ENCODE measurements around the gene YIF1A.

Gene YIF1A

GRCh38 chr11:66268244-66268951, 20.5 kb downstream of the YIF1A start, which contains the start of gene RAB1B (continued):
- TF ChIP-seq ZNF513 (tag by site-specific recombination; IDR thresholded peaks at IDR 0.05): no peak
- TF ChIP-seq, protein P1, sequence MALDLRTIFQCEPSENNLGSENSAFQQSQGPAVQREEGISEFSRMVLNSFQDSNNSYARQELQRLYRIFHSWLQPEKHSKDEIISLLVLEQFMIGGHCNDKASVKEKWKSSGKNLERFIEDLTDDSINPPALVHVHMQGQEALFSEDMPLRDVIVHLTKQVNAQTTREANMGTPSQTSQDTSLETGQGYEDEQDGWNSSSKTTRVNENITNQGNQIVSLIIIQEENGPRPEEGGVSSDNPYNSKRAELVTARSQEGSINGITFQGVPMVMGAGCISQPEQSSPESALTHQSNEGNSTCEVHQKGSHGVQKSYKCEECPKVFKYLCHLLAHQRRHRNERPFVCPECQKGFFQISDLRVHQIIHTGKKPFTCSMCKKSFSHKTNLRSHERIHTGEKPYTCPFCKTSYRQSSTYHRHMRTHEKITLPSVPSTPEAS (tag by site-specific recombination; IDR thresholded peaks at IDR 0.05): no peak
- TF ChIP-seq ZNF138 (tag by site-specific recombination; IDR thresholded peaks at IDR 0.05; ENCODE audit: borderline replicate concordance): no peak
- no peak for TF ChIP-seq ZNF529 (tag by site-specific recombination; IDR thresholded peaks at IDR 0.05; ENCODE audit: insufficient replicate concordance)
- TF ChIP-seq, protein P2, sequence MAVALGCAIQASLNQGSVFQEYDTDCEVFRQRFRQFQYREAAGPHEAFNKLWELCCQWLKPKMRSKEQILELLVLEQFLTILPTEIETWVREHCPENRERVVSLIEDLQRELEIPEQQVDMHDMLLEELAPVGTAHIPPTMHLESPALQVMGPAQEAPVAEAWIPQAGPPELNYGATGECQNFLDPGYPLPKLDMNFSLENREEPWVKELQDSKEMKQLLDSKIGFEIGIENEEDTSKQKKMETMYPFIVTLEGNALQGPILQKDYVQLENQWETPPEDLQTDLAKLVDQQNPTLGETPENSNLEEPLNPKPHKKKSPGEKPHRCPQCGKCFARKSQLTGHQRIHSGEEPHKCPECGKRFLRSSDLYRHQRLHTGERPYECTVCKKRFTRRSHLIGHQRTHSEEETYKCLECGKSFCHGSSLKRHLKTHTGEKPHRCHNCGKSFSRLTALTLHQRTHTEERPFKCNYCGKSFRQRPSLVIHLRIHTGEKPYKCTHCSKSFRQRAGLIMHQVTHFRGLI (tag by site-specific recombination; IDR thresholded peaks at IDR 0.05): peak; percentile 80; the same call in 1 of the 2 replicates
- TF ChIP-seq SP2 (tag by site-specific recombination; IDR thresholded peaks at IDR 0.05): peak; percentile 63
- TF ChIP-seq ZNF423 (tag by site-specific recombination; IDR thresholded peaks at IDR 0.05): no peak
- no peak for TF ChIP-seq ZNF148 (tag by site-specific recombination; IDR thresholded peaks at IDR 0.05; ENCODE audit: borderline replicate concordance)
- TF ChIP-seq REST (tag by site-specific recombination; IDR thresholded peaks at IDR 0.05): no peak
- peak; percentile 34; the same call in 1 of the 2 replicates for TF ChIP-seq KLF8 (tag by site-specific recombination; IDR thresholded peaks at IDR 0.05)
- TF ChIP-seq ZBTB49 (tag by site-specific recombination; IDR thresholded peaks at IDR 0.05; ENCODE audit: low read depth): no peak
- TF ChIP-seq BCL6B (tag by site-specific recombination; IDR thresholded peaks at IDR 0.05): no peak
- TF ChIP-seq ZNF510 (tag by site-specific recombination; IDR thresholded peaks at IDR 0.05; ENCODE audit: insufficient replicate concordance): no peak
- no peak for TF ChIP-seq ZNF768 (tag by site-specific recombination; IDR thresholded peaks at IDR 0.05)
- TF ChIP-seq BCL11A (tag by site-specific recombination; IDR thresholded peaks at IDR 0.05; ENCODE audit: low read depth): no peak
- TF ChIP-seq ZNF155 (tag by site-specific recombination; IDR thresholded peaks at IDR 0.05): no peak
- TF ChIP-seq ZNF366 (tag by site-specific recombination; conservative IDR thresholded peaks at IDR 0.05): no peak
- peak; percentile 61 for TF ChIP-seq ZBTB26 (tag by site-specific recombination; optimal IDR thresholded peaks at IDR 0.05)
- TF ChIP-seq, protein P3, sequence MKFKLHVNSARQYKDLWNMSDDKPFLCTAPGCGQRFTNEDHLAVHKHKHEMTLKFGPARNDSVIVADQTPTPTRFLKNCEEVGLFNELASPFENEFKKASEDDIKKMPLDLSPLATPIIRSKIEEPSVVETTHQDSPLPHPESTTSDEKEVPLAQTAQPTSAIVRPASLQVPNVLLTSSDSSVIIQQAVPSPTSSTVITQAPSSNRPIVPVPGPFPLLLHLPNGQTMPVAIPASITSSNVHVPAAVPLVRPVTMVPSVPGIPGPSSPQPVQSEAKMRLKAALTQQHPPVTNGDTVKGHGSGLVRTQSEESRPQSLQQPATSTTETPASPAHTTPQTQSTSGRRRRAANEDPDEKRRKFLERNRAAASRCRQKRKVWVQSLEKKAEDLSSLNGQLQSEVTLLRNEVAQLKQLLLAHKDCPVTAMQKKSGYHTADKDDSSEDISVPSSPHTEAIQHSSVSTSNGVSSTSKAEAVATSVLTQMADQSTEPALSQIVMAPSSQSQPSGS (tag by site-specific recombination; IDR thresholded peaks at IDR 0.05; ENCODE audit: low read depth): no peak
- TF ChIP-seq ZNF221 (tag by site-specific recombination; IDR thresholded peaks at IDR 0.05; ENCODE audit: borderline replicate concordance): no peak
- no peak for TF ChIP-seq ZFP37 (tag by site-specific recombination; IDR thresholded peaks at IDR 0.05)

All from HEK293 (cell line).